Activated CD4-positive, alpha-beta T cell treated with anti-CD3 and anti-CD28 coated beads for 36 hours (primary cell): ENCODE results near the gene ECHS1. TPM values are rescaled to one million over a fixed set of nuclear protein-coding genes. Genes with fewer than 3 reads are reported as not detected.

Experiments
- ATAC-seq: fragments of 200-7000 bp; cut with Tn5 transposase; one replicate; pipeline ENCODE4 v1.10.0; 2021; ENCODE audit warnings: mild to moderate bottlenecking, moderate library complexity
- CTCF ChIA-PET: fragments of 350-600 bp; sonication (Branson Sonifier 250); formaldehyde crosslinking; loops from one replicate; lab custom pipeline; 2021; ENCODE audit warnings: antibody characterized with exemption; lab: Charles Lee
- POLR2A ChIA-PET: fragments of 350-600 bp; sonication (Branson Sonifier 250); formaldehyde crosslinking; loops from one replicate; lab custom pipeline; 2021; ENCODE audit warnings: antibody characterized with exemption, inconsistent platforms; lab: Charles Lee
- DNase-seq: peaks from one replicate; pipeline ENCODE4 v3.0.0-alpha.2; 2020
- H3K27ac Mint-ChIP-seq: one replicate; pipeline ENCODE4 v1.8.0; 2021; ENCODE audit warnings: mixed read lengths
- H3K27me3 Mint-ChIP-seq: one replicate; pipeline ENCODE4 v1.8.0; 2021; ENCODE audit warnings: mixed read lengths
- H3K36me3 Mint-ChIP-seq: one replicate; pipeline ENCODE4 v1.8.0; 2021; ENCODE audit warnings: low read depth, mixed read lengths
- H3K4me1 Mint-ChIP-seq: one replicate; pipeline ENCODE4 v1.8.0; 2021; ENCODE audit warnings: mixed read lengths
- H3K4me3 Mint-ChIP-seq: one replicate; pipeline ENCODE4 v1.8.0; 2021; ENCODE audit warnings: mild to moderate bottlenecking, moderate library complexity, mixed read lengths
- H3K9me3 Mint-ChIP-seq: one replicate; pipeline ENCODE4 v1.8.0; 2021; ENCODE audit warnings: low read depth, mixed read lengths
- intact Hi-C, 2 experiments: fragments of 100-400 bp; cut with DNase I in 1 of 2; cut with micrococcal nuclease in 1 of 2; formaldehyde crosslinking; loops; one replicate each; pipeline versions ENCODE4 v1.14.2 to v1.15.1; 2022 to 2024; cut with DNase I, micrococcal nuclease
- total RNA-seq, 2 experiments: library from RNA; stranded (reverse); gene quantifications; one replicate each; pipeline ENCODE4 v1.2.3, GENCODE V29; 2021

The ECHS1 gene
- total RNA-seq, 2 experiments from 2014 or later: 42.0 to 56.7 TPM

DNA sequence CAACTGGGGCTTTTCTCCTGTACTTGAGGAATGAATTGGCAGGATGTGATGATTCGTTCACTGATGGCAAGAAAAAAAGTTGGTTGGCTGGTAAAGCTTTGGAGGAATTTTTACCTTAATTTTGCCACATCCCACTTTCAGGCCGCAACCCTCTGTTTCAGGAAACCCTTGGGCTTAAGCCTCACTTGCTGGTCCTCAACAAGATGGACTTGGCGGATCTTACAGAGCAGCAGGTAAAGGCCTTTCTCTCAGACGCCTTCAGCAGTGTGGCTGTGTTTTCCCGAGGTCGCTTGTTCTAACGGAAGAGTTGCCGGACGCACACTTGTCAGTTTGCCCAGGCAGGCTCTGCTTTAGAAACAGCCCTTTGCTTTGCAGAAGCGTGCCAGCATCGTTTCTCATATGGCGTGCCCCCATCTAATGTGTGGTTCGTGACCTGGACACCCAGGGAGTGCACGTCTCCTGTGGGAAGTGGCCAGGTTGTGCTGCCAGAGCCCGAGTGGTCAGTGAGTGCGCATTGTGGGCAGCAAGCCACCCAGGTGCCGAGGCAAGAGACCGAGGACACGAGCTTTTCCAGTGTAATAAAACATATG, 23.0 kb upstream of the ECHS1 start:
- POLR2A ChIA-PET: interaction anchor here (0.6 kb wide), 1 partner anchor 273 kb away, joined by 4 read pairs; no protein-coding TSS in a partner anchor
- Mint-ChIP-seq H3K36me3 (peaks cover 40% of the 10 kb centered on the region), H3K4me3 (peak overlapping the region; percentile 90), H3K27ac (no peak overlapping the region), H3K27me3 (no peaks in the 10 kb centered on the region), H3K4me1 (peaks cover 53% of the 10 kb centered on the region), H3K9me3 (no peaks in the 10 kb centered on the region)
- DNase-seq (no peak), ATAC-seq (no peak)
- intact Hi-C loops: no loop called here
- CTCF ChIA-PET: no interaction called here

DNA sequence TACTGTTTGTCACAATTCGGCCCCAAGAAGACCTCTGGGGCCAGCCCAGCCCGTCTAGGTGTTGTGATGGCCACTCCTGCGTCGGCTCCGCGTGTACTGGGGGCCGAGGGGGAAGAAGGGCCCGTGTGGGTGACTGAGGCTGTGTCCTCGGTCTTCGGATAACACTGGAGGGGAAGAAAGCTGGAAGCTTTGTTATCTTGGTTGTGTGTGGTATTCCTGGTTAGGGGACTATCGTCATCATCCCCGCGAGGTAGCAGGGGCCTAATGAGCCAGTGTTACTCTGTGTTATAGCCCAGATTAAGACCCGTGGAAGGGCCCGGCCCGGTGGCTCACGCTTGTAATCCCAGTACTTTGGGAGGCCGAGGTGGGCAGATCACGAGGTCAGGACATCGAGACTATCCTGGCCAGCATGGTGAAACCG, 21.7 kb upstream of the ECHS1 start:
- ChIA-PET CTCF (no interaction called here), POLR2A (no interaction called here)
- H3K27me3 Mint-ChIP-seq: no peaks in the 10 kb centered on the region
- H3K36me3 Mint-ChIP-seq: peaks cover 35% of the 10 kb centered on the region
- peak overlapping the region; percentile 93 for H3K27ac Mint-ChIP-seq
- H3K4me1 Mint-ChIP-seq: peaks cover 53% of the 10 kb centered on the region
- H3K4me3 Mint-ChIP-seq: peak overlapping the region; percentile 90
- ATAC-seq: no peak
- intact Hi-C loops: loop anchor here (1.0 to 5.0 kb wide), 10 partner anchors 16 to 1493 kb away; partner anchors contain the start of genes ECHS1 (in 2 of the 2), PAOX (in 1 of the 2), PPP2R2D (in 1 of the 2) and TUBGCP2 (in 1 of the 2)
- DNase-seq: no peak
- no peaks in the 10 kb centered on the region for H3K9me3 Mint-ChIP-seq

DNA sequence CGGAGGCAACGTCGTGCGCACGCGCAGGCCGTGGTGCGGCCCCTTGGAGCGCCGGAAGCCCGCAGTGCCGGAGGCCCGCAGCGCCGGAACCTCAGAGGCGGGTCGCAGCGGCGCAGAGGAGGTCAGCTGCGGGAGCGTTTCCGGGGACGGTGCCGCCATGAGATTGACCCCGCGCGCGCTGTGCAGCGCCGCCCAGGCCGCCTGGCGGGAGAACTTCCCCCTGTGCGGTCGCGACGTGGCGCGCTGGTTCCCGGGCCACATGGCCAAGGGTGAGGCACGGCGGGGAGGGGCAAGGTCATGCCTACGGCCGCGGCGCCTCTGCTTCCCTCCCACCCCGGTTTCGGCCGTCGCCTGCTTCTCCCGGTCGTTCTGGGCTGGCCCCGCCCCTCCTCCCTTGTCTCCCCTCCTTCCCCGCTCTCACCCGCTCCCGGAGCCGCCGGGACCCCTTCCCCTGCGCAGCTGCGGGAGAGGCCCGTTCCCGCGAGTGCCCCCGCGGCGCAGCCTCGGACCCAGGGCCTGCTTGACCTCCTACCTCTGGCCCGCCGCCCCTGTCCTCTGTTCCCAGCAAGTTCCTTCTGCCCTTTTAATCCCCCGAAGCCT, 21.0 kb upstream of the ECHS1 start, which contains the start of gene MTG1:
TSS of gene MTG1 (plus strand) at position 94 of the 600 bp plus-strand sequence. CDS start at position 158, 64 bp downstream.
- Mint-ChIP-seq H3K36me3 (peaks cover 31% of the 10 kb centered on the region), H3K27me3 (no peaks in the 10 kb centered on the region), H3K4me3 (peak within 1 kb of the TSS; percentile 90), H3K4me1 (peaks cover 51% of the 10 kb centered on the region), H3K27ac (peak within 1 kb of the TSS; percentile 93), H3K9me3 (no peaks in the 10 kb centered on the region)
- POLR2A ChIA-PET: no interaction called here
- intact Hi-C loops: loop anchor here (1.0 to 5.0 kb wide), 10 partner anchors 15 to 1492 kb away; partner anchors contain the start of genes ECHS1 (in 2 of the 2), PAOX (in 1 of the 2), PPP2R2D (in 1 of the 2) and TUBGCP2 (in 1 of the 2)
- ATAC-seq: peak; percentile 76
- DNase-seq: peak; percentile 97
- CTCF ChIA-PET: no interaction called here

DNA sequence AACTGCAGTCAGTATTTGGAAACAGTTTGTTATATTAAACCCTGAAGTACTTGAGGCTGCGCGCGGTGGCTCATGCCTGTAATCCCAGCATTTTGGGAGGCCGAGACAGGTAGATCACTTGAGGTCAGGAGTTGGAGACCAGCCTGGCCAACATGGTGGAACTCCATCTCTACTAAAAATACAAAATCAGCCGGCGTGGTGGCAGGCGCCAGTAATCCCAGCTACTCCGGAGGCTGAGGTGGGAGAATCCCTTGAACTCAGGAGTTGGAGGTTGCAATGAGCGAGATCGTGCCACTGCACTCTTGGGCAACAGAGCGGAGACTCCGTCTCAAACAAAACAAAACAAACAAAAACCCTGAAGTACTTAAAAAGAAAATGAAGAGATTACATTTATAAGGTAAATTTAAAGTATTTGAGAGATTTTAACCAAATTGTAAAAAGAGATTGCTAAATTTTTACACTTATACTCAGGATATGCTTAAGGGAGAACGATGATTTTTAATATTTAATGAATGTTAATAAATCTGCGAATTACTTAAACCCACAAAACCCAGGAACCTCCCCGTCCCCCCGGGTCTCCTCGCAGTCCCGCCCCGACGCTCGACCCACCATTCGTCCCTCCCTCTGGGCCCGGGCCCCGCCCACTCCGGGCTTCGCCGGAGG, 20.4 kb upstream of the ECHS1 start:
- DNase-seq (no peak), ATAC-seq (no peak)
- Mint-ChIP-seq H3K36me3 (peaks cover 26% of the 10 kb centered on the region), H3K27ac (peak overlapping the region; percentile 67), H3K27me3 (no peaks in the 10 kb centered on the region), H3K9me3 (no peaks in the 10 kb centered on the region), H3K4me3 (peak overlapping the region; percentile 90), H3K4me1 (peaks cover 58% of the 10 kb centered on the region)
- ChIA-PET CTCF (interaction anchor here (0.7 kb wide), 1 partner anchor 59 kb away, joined by 4 read pairs; no protein-coding TSS in a partner anchor), POLR2A (no interaction called here)
- intact Hi-C loops: loop anchor here (1.0 to 5.0 kb wide), 10 partner anchors 14 to 1491 kb away; partner anchors contain the start of genes ECHS1 (in 2 of the 2), PAOX (in 1 of the 2), PPP2R2D (in 1 of the 2) and TUBGCP2 (in 1 of the 2)

DNA sequence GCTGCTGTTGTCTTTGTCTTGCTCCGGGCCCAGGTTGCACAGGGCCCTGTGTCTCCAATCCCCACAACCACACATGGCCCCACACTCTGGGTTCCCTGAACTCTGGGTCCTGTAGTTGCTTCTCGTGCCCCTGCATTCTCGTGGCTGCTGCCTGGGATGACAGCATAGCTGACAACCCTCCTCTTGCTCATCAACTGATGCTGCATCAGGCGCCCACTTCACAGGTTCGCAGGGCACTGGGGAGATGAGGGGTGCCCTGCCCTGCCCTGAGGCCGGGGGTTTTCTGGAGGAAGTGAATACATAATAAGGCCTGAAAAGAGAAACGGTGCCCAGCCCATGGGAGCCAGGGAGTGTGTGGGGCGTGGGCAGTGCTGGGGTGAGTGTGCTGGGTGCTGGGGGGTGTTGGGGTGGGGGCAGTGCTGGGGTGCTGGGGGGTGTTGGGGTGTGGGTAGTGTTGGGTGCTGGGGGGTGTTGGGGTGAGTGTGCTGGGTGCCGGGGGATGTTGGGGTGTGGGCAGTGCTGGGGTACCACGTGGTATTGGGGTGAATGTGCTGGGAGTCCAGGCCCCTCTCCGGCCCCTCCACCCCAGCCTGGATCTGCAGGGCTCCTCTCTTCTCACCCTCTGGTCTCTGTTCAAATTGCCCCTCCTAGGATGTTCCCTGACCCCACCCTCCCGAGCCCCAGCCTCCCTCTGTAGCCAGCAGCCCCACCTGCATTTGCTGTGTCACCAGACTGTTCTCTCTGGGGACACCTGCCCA, 18.8 kb upstream of the ECHS1 start:
- intact Hi-C loops: loop anchor here (2.0 to 5.0 kb wide), 5 partner anchors 17 to 1490 kb away; partner anchors contain the start of gene PPP2R2D (in 1 of the 2)
- POLR2A ChIA-PET: no interaction called here
- Mint-ChIP-seq H3K9me3 (no peaks in the 10 kb centered on the region), H3K36me3 (peaks cover 13% of the 10 kb centered on the region), H3K27ac (peak overlapping the region; percentile 93), H3K4me3 (peak overlapping the region; percentile 72), H3K4me1 (peaks cover 56% of the 10 kb centered on the region), H3K27me3 (no peaks in the 10 kb centered on the region)
- CTCF ChIA-PET: interaction anchor here (1.1 to 1.2 kb wide), 2 partner anchors 10 to 78 kb away, joined by 3 to 4 read pairs; no protein-coding TSS in a partner anchor
- ATAC-seq: peak; percentile 15
- peak; percentile 75 for DNase-seq

DNA sequence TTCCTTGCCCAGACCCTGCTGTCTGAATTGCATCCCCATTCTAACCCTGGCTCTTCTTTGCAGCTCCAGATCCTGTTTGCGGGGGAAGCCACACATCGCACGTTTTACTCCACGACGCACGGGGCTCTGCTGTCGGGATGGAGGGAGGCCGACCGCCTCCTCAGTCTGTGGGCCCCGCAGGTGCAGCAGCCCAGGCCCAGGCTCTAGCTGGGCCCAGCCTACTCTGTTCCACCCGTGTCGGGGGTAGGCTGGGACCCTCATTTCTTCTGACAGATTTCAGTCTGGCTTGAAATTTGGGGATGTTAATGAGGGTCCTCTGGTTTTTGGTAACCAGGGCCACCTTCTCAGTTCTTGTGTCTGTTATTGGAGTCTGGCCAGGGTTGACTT, 18.1 kb upstream of the ECHS1 start:
- peaks cover 11% of the 10 kb centered on the region for H3K36me3 Mint-ChIP-seq
- CTCF ChIA-PET: interaction anchor here (0.9 to 1.2 kb wide), 5 partner anchors 9 to 84 kb away, joined by 3 to 4 read pairs (median 4); no protein-coding TSS in a partner anchor
- no peaks in the 10 kb centered on the region for H3K27me3 Mint-ChIP-seq
- intact Hi-C loops: loop anchor here (2.0 to 5.0 kb wide), 5 partner anchors 16 to 1489 kb away; partner anchors contain the start of gene PPP2R2D (in 1 of the 2)
- ATAC-seq (no peak), DNase-seq (no peak)
- POLR2A ChIA-PET: no interaction called here
- H3K4me1 Mint-ChIP-seq: peaks cover 54% of the 10 kb centered on the region
- peak overlapping the region; percentile 72 for H3K4me3 Mint-ChIP-seq
- H3K27ac Mint-ChIP-seq: peak overlapping the region; percentile 93
- no peaks in the 10 kb centered on the region for H3K9me3 Mint-ChIP-seq

DNA sequence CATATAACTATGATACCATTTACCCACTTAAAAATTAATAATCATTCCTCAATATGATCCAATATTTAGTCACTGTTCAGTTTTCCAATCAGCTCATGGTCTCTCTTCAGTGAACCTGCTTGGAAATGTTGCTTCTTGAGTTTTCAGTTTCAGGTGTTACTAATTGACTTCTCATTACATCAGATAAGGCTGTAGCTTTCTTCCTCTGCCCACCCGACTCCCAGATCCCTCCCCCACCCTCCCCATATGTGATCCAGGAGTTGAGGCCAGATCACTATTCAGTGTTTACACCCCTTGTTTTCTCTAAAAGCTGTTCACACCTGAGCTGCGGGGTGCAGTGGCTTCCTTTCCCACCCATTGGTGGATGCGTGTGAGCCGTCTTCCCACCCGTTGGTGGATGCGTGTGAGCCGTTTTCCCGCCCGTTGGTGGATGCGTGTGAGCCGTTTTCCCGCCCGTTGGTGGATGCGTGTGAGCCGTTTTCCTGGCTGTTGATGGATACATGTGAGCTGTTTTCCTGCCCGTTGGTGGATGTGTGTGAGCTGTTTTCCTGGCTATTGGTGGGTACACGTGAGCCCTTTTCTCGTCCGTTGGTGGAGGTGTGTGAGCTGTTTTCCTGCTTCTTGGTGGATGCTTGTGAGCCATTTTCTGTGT, 17.6 kb upstream of the ECHS1 start:
- peaks cover 10% of the 10 kb centered on the region for H3K36me3 Mint-ChIP-seq
- peak overlapping the region; percentile 93 for H3K27ac Mint-ChIP-seq
- CTCF ChIA-PET: interaction anchor here (0.9 to 1.2 kb wide), 5 partner anchors 9 to 83 kb away, joined by 3 to 4 read pairs (median 4); no protein-coding TSS in a partner anchor

DNA sequence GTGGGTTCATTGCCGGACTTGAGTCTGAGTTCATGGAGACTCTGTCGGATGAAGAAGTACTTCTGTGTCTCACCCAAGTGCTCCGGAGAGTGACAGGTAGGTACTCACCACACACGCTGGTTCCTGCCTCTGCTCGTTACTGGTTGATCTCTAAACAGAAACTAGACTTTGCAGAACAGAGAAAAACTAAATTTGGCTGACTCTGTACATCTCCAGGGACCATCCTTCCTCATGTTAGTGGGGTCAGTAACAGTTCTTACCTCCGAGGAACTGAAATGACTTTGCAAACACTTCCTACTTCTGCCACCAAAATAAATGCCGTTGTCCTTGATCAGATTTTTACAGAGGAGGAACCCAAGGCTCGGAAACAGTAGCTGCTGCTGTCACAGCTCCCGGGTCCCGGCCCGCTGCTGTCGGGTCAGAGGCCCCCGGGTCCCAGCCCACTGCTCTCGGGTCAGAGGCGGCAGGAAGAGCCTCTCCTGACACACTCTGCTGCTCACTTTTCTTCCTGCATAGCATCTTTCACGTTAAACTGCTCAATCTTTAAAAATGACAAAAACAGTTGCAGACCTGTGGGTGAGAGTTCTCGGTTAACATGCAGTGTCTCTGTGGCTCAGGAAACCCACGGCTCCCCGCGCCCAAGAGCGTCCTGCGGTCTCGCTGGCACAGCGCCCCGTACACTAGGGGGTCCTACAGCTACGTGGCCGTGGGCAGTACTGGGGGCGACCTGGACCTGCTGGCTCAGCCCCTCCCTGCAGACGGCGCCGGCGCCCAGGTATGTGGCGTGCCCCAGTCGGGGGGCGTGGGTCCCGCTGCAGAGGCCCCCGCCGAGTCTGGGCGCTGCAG, 16.0 kb upstream of the ECHS1 start:
- ChIA-PET POLR2A (interaction anchor here (1.4 kb wide), 2 partner anchors 9 to 16 kb away, joined by 3 read pairs; partner anchors contain the start of gene ECHS1), CTCF (interaction anchor here (0.8 to 1.0 kb wide), 2 partner anchors 62 to 941 kb away, joined by 3 read pairs; no protein-coding TSS in a partner anchor)
- Mint-ChIP-seq H3K36me3 (peaks cover 2% of the 10 kb centered on the region), H3K4me1 (peaks cover 39% of the 10 kb centered on the region), H3K27ac (peak overlapping the region; percentile 91), H3K9me3 (no peaks in the 10 kb centered on the region), H3K27me3 (no peaks in the 10 kb centered on the region), H3K4me3 (peak overlapping the region; percentile 72)
- ATAC-seq: peak; percentile 64
- intact Hi-C loops: loop anchor here in 1 of 2 experiments (1.0 kb wide), 1 partner anchor 11 kb away; no protein-coding TSS in a partner anchor
- DNase-seq: peak; percentile 74

More for the DNA sequence above, 17.6 kb upstream of the ECHS1 start:
- POLR2A ChIA-PET: no interaction called here
- intact Hi-C loops: loop anchor here (1.0 to 5.0 kb wide), 7 partner anchors 11 to 1488 kb away; partner anchors contain the start of genes PAOX (in 1 of the 2) and PPP2R2D (in 1 of the 2)
- peak; percentile 43 for DNase-seq
- Mint-ChIP-seq H3K9me3 (no peaks in the 10 kb centered on the region), H3K27me3 (no peaks in the 10 kb centered on the region), H3K4me3 (peak overlapping the region; percentile 72), H3K4me1 (peaks cover 48% of the 10 kb centered on the region)
- peak; percentile 19 for ATAC-seq

DNA sequence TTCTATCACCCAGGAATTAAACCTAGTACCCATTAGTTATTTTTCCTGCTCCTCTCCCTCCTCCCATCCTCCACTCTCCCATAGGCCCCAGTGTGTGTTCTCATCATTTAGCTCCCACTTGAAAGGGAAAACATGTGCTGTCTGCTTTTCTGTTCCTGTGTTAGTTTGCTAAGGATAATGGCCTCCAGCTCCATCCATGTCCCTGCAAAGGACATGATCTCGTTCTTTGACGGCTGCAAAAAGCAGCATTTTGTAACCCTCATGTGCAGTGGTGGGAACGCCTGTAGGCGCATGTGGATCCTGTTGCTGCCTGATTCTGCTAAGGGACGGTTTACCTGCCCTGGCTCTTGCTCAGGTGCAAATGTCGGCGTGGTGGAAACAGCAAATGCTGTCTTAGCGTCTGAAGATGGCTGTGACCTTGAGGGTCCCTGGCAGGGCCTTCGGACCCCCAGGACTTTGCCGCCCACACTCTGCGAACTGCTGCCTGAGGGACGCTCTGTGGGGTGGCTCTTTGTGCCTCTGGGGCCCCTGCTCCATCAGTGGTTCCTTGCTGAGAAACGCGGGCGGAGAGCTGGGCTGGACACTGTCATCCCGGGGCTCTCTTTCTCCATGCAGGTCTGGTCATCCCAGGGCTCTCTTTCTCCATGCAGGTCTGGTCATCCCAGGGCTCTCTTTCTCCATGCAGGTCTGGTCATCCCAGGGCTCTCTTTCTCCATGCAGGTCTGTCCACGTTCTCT, 15.2 kb upstream of the ECHS1 start:
- Mint-ChIP-seq H3K4me1 (peaks cover 36% of the 10 kb centered on the region), H3K27me3 (no peaks in the 10 kb centered on the region), H3K9me3 (no peaks in the 10 kb centered on the region), H3K36me3 (peaks cover 2% of the 10 kb centered on the region), H3K27ac (peak overlapping the region; percentile 91), H3K4me3 (peak overlapping the region; percentile 72)
- intact Hi-C loops: no loop called here
- ChIA-PET CTCF (interaction anchor here (1.3 kb wide), 1 partner anchor 19 kb away, joined by 3 read pairs; no protein-coding TSS in a partner anchor), POLR2A (interaction anchor here (0.6 kb wide), 1 partner anchor 129 kb away, joined by 3 read pairs; no protein-coding TSS in a partner anchor)
- no peak for ATAC-seq
- peak; percentile 4 for DNase-seq
